GM18909 (cell line): ENCODE data around the gene MMP20.

Source experiments
- ATAC-seq: cut with Tn5 transposase; IDR thresholded peaks from one replicate; pipeline ENCODE4 v1.9.1; 2021; ENCODE audit warnings: mild to moderate bottlenecking; ENCODE audit not compliant: unreplicated experiment, poor library complexity

MMP20 gene

DNA sequence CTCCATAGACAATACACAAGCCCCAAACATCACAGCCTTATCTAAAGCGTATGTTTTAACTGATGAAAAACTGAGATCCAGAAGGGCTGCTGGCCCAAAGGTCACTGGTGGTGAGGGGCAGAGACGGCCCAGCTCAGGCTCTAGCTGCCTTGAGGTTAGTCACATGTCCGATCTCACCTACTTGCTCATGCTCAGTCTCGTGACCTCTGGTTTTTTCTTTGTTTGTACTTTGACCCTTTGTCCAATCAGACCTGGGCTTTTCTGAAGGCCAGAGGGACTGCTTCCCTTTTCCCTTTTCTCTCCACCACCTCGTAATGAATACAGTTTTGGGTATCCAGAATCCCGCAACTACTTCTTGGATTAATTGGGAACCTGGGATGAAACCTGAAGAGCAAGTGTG lies 28.6 kb downstream of the MMP20 start:
- no peak for ATAC-seq

DNA sequence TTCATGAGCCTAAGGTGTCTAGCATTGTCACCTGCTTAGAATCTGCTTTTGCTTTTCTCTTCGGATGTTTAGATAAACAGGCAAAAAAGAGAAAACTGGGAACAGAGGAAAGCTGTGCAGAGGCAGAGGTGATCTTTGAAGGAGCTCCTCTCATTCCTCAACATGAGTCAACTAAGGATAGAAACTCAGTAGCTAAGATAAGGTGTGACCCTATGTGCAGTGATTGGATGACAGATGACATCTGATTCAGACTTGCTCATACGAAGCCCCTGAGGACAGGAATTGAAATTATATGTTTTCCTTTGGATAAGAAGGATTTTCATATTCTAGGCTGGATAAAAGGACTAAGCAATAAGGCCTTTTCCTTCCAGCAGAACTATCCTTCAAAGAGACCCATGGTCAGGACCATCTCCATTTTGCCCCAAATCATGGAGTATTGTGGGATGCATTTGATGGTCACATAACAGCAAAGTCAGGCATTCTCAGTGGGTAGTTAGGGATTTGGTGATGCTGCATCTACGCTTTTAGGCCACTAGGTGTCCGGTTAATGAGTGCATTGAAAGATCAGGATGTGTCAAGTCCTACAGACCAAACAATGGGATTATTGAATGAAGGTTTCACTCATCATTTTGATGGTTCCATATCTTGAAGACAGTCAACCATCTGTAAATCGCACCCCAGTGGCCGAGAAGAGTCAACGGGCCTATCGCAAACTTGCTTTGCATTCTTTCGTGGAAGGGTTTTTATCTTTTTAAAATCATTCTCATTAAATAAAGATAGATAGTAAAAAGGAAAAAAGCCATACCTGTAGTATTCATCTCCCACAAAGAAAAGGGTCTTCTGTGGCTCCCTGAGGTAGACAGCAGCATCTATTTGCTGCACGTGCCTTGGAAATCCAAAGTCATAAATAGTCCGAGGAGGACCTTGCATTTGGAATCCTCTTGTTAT lies 32.2 kb downstream of the MMP20 start:
- ATAC-seq, result no peak

DNA sequence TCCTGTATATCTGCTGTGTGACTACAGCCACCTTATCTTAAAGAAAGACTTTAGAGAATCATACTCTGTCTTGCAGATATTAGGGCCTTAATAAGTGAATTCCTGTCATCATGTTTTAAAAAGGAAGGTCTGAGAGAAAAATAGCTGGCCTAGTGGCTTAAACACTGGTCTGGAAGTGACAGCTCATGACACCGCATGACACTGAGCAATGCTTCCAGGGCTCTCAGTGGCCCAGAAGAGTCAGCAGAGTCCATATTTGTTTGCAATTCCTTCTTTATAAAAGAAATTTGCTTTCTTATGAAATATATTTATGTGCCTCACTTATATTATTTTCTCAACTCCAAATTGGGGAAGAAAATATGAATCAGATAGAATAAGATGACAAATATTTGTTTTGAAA lies 33.0 kb downstream of the MMP20 start:
- no peak for ATAC-seq

DNA sequence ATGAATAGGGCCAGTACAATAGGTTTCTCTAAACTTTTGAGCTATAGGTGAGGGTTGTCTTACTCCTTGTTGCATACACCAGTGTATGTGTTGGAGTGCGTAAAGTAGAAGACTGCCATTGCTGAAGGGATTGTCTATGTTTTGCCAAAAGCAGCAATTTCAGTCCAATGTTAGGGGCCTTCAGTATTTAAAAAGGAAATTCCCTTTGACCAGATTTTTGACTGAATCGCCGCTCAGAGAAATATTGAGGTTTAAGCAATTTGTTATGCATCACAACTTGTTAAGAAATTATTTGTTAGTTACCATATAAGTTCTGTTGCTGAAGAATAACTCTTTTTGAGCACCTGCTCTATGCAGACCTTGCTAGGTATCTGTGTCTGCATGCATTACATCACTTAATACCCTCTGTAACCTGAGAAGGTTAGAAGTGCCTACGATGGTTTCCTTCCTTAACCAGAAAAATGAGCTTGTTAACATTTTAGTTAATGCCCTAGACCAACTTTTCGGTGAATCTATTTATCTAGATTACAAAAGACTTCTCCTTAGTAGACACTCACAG lies 33.9 kb downstream of the MMP20 start:
- no peak for ATAC-seq

DNA sequence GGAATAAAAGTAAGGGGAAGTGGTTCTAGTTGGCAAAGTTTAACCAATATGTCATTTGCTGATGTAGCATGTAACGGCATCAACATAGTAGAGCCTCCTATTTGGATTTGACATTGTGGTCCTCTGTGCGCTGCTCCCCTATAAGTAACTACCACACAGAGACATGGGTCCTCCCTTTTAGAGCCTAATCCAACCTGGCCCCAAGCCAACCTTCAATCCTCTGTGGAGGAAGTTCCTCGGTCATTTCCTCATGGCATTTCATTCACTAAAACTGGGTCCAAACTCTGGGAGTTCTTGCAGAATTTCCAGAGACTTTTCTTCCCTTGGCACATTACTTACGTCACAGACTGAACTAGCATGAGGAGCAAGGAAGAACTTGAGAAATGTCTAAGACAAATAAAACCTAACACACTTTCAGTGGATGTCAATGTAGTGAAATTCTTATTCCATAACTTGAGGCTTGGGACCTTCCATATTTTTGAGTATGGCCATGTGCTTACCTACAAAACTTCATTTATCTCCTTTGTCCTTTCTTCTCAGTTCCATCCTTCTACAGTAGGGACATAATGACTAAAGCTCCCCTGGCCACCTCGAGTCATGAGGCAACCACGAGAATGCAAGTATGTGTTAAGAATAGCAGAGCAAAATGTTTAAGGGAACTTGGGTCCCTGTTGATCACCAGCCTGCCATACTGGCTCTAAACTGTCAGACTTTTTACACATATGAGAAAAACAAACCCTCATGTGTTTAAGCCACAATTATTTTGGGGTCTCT lies 34.7 kb downstream of the MMP20 start:
- ATAC-seq, result no peak

DNA sequence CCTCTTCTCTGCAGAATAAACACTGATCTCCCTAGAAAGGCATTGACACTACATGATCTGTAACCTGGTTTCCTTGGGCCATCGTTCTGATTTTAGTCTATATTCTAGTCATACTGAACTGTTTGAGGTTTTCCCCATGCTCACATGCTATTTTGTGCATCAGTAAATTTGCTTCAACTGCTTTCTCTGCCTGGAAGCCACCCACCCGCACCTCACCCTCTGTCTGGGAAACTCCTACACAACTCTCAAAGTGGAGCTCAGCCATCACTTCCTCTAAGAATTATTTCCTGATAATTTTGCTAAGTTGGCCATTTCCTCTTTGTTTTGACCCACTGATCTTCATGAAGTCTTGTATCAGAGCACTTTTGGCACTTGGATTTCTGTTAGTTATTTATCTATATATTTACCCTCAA lies 36.1 kb downstream of the MMP20 start:
- ATAC-seq, result peak; percentile 65

DNA sequence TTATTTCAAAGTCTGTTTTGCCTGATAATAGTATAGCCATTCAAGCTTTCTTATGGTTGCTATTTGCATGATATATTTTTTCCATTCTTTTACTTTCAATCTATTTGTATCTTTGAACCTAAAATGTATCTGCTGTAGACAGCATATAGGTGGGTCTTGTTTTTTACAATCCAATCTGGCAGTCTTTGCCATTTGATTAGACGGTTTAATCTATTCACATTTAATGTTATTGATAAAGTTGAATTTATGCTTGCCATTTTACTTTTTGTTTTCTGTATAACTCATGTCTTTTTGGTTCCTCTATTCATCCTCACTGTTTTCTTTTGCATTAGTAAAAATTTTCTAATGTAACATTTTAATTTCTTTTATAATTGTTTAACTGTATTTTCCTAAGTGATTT lies 37.4 kb downstream of the MMP20 start:
- no peak for ATAC-seq

DNA sequence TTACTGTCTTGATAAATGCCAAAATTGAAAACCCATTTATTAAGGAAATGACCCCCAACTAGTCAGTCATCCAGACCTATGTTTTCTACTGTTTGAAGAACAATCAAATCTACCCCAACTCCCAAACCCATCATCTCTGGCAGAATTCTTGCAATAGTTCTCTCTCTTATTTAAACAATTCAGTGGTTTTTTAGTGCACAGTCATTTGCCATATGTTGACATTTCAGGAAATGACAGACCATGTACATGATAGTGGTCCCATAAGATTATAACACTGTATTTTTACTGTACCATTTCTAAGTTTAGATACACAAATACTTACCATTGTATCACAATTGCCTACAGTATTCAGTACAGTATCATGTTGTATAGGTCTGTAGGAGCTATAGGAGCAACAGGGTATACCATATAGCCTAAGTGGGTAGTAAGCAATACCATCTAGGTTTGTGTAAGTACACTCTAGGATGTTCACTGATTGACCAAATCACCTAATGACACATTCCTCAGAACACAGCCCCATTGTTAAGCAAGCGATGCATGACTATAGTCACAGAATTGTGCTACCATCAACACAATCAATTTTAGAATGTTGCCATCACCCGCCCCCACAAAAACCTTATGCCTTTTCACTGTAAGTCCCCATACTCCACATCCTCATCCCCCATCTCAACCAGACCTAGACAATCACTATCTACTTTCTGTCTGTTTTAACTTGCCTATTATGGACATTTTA lies 41.8 kb downstream of the MMP20 start:
- ATAC-seq, result no peak

DNA sequence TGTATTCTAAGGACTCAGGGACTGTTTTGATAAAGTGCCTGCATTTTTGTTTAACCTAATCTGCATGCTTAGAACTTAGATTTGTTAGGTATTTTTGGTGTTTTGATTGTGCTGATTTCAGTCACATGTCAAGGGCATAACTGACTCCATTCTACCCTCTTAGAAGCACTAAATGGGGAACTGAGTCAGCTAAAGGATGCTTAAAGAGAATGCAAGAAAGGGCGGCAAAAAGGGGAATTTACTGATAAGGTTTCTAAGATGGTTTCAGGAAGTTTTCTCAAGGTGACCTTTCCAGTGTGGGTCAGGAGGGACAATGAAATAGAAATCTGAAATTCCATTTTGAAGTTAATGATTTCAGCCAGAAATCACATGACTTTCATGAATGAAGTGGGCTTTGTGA lies 43.0 kb downstream of the MMP20 start:
- ATAC-seq, result no peak

DNA sequence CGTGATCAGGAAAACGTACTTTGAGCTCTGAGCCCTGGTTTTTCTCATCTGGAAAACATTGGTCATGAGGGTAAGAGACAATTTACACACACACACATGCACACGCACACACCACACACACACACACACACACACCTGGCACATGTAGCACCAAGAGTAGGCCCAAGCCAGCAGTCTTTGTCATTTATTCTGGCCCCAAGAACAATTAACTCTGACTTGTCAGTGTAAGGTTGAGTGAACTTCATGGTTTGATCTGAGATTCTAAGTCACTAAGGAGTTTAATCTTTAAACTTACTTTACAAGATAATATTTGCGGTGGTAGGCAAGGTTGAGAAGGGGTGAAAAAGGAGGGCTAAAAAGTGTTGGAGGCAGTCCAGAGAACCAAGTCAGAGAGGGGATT lies 44.1 kb downstream of the MMP20 start:
- ATAC-seq, result no peak

DNA sequence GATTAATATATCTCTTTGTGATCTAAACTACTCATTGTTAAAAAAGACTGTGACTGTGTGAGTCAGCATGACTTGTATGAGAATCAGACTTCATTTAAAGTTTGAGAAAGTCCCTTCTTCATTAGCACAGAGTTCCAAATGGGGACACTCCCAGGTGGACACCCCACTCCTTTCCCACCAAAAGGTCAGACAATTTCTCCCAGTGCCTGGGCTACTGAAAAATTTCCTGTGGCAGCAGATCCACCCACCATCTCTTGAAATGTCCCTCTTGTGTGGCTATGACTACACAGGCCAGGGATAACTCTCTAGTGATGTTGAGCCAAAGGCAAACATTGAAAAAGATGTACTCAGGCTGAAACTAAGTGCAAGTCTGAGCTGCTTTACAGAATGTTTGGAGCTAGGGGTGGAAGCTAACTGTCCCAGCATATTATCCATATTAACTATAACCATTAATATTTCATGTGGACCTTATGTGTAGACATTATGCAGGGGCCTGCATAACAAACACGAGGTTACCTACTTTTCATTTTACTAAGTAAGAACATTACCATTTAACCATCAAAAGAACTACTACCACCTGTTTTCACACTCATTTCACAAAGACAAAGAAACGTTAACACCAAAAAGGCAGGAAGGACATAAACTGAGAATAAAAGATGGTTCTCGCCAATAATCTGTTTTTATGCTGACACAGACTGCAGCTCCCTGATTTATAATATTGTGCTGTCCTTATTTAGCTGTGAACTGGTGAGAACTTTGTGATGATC lies 44.8 kb downstream of the MMP20 start:
- no peak for ATAC-seq

DNA sequence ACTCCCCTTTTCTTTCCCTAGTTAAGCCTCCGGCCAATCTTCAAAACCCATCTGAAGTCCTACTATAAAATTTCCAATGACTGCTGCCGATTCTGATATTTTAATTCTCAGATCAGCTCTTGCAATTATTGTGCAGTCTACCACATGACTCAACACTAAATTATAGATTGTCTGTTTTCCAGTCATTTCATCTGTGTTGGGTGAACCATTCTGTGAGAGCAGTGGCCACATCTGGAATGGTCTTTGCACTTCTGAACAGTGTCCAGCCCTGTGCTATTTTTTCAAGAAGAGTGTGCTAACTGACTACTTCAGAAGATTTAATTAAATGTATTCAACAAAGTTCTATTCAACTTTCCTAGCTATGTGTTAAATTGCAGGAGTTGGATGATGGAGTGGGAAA lies 47.4 kb downstream of the MMP20 start:
- peak; percentile 7 for ATAC-seq

DNA sequence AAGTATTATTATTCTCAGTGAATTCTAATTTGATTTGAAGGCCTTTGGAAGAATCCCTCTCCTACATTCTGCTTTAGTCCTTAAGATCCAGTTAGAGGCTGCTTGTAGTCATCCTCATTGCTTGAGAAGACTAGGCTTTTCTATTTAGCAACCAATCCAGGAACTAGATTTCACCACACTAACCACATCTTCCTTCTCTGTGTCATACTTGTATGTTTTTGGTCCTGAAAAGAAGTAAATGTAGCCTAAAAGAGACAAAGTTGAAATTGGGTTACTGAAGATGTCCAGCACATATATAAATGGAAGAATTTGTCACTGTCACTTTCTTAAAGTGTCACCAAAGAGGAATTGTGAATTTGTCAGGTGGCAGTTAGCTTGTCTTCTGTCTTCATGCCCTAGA lies 48.0 kb downstream of the MMP20 start:
- ATAC-seq, result peak; percentile 74

DNA sequence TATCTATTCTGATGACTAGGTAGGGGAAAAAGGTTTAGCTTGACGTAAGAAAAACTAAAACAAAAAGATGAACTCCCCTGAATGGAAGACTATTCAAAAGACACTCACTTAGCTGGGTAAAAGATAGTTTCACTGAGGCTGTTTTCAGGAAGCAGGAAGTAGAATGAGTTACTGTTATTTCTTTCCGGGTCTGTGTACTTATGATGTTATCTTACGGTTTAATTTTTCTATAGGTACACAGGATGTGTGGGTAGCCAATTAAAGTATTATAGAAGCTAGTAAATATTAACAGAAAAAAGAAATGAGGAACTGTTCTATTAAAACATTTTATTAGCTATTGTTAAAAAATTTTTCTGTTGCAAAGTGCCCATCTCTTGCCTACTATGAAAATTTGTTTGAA lies 48.8 kb downstream of the MMP20 start:
- ATAC-seq, result no peak

DNA sequence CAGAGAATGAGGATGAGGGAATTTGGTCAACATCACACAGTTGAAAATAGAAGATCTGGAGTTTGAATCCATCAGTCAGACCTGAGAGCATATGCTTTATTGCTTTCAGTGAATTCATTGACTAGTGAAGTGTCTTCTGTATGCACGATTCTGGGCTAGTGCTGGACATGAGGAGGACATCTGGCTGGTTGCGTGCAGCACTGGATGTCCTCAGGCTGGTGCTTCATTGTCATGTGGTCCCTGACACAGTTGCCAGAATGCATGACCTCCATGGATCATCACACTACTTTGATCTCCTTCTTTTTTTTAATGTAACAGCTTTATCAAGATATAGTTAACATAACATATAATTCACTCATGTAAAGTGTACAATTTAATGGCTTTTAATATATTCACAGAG lies 50.1 kb downstream of the MMP20 start:
- no peak for ATAC-seq

DNA sequence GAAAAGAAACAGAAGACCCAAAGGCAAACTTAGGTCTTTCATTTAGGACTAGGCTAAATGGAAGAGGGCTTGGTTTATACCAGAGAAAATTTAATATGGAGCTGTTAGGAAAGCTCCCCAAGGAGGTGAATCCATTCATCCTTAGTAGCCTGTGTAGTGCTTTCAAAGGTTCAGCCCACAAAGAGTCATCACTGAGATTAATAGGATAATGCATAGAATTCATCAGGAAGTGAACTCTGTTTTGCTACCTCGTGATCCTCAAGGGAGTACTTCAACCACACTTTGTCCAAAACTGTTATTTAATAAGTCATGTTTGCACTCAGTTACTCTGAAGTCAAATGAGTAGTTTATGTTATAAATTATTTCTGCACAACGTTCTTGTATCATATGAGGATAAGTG lies 51.3 kb downstream of the MMP20 start:
- ATAC-seq, result no peak

DNA sequence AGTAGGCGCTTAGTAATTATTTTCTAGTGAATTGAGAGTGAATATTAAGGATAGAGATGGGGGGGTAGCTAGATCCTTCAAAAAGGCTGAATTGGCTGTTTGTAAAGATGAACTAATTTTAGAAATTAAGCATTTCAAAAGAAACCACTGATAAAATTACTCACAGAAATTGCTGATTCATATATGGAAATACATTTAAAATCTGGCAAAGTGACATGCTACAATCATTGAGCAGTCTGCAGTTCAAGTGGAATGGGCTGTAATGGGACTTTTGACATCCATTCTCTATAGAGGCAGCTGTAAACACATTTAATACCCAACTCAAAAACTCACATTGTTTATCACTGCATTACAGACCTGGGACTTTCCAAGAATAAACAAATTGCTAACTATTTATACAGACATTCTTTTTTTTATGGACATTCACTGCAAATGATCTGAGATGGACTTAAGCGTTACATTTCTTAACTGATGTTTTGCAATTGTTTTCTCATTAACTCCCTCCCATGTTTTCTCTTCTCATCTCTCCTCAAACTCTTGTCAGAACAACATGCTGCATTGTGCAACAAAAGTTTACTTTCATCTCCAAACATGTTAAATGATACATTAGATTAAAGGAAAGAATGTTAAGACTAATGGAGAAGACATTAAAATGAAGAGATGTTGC lies 52.4 kb downstream of the MMP20 start:
- ATAC-seq, result no peak

DNA sequence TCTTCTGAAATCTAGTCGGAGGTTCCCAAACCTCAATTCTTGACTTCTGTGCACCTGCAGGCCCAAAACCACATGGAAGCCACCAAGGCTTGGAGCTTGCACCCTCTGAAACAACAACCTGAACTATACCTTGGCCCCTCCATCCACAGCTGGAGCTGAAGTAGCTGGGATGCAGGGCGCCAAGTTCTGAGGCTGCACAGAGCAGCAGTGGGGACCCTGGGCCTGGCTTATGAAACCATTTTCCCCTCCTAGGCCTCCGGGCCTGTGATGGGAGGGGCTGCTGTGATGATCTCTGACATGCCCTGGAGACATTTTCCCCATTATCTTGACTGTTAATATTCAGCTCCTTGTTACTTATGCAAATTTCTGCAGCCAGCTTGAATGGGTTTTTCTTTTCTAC lies 56.3 kb downstream of the MMP20 start:
- ATAC-seq, result no peak

DNA sequence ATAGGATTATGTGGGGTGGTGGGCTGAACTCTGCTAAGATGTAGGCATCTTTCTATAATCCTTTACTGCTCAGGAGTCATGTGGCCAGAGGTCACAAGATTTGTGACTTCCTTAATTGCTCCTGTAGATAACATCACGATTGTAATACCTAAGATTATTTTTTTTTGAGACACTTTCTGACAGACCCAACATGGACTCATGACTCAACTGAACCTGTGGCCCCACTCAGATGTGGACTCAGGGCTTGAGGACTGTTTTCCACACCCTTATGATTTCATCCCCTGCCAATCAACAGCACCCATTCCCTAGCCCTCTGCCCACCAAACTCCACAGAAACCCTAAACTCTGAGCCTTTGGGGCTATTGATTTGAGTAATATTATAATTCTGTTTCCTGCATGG lies 59.0 kb downstream of the MMP20 start:
- ATAC-seq, result no peak
